Activated CD8-positive, alpha-beta memory T cell treated with anti-CD3 and anti-CD28 coated beads, Interleukin-2, amount 10 ng/mL, durations not matched to agents 7 days and 5 days (primary cell): Measurements from ENCODE around the gene VSNL1. TPM values are rescaled to one million over a fixed set of nuclear protein-coding genes. Genes with fewer than 3 reads are reported as not detected.

Source experiments
- ATAC-seq: fragments of 150-1000 bp; cut with Tn5 transposase; one replicate; pipeline ENCODE4 v1.10.0; 2021; ENCODE audit warnings: moderate library complexity
- CTCF ChIA-PET: fragments of 350-600 bp; sonication (Branson Sonifier 250); formaldehyde crosslinking; loops from one replicate; lab custom pipeline; 2021; ENCODE audit warnings: antibody characterized with exemption; lab: Charles Lee
- DNase-seq: peaks from one replicate; pipeline ENCODE4 v3.0.0-alpha.2; 2020
- H3K27ac Mint-ChIP-seq: one replicate; pipeline ENCODE4 v1.8.0; 2021; ENCODE audit warnings: mild to moderate bottlenecking, mixed read lengths
- H3K27me3 Mint-ChIP-seq: one replicate; pipeline ENCODE4 v1.8.0; 2021; ENCODE audit warnings: mixed read lengths
- H3K36me3 Mint-ChIP-seq: one replicate; pipeline ENCODE4 v1.8.0; 2021; ENCODE audit warnings: mild to moderate bottlenecking, mixed read lengths
- H3K4me1 Mint-ChIP-seq: one replicate; pipeline ENCODE4 v1.8.0; 2021; ENCODE audit warnings: mixed read lengths
- H3K4me3 Mint-ChIP-seq: one replicate; pipeline ENCODE4 v1.8.0; 2021; ENCODE audit warnings: mild to moderate bottlenecking, moderate library complexity, mixed read lengths
- H3K9me3 Mint-ChIP-seq: one replicate; pipeline ENCODE4 v1.8.0; 2022; ENCODE audit warnings: low read depth, mixed read lengths
- total RNA-seq, 2 experiments: library from RNA; stranded (reverse); gene quantifications; one replicate each; pipeline ENCODE4 v1.2.3, GENCODE V29; 2021

The VSNL1 gene
- total RNA-seq, 2 experiments from 2014 or later, result not detected

GRCh38 chr2:17616405-17616804 is 75.9 kb downstream of the VSNL1 start:
- ATAC-seq (no peak), DNase-seq (no peak)
- Mint-ChIP-seq H3K4me1 (no peaks in the 10 kb centered on the region), H3K9me3 (no peaks in the 10 kb centered on the region), H3K27ac (no peak overlapping the region), H3K4me3 (no peak overlapping the region), H3K27me3 (peaks cover 8% of the 10 kb centered on the region), H3K36me3 (no peaks in the 10 kb centered on the region)
- CTCF ChIA-PET, result no interaction called here

- ATAC-seq, result no peak
- Mint-ChIP-seq H3K27ac (no peak overlapping the region), H3K9me3 (no peaks in the 10 kb centered on the region)
Measured at GRCh38 chr2:17617516-17617915, 77.0 kb downstream of the VSNL1 start.

GRCh38 chr2:17617955-17618354 is 77.5 kb downstream of the VSNL1 start:
- CTCF ChIA-PET, result no interaction called here
- no peaks in the 10 kb centered on the region for H3K36me3 Mint-ChIP-seq
- H3K9me3 Mint-ChIP-seq, result no peaks in the 10 kb centered on the region
- H3K27ac Mint-ChIP-seq, result no peak overlapping the region
- H3K4me1 Mint-ChIP-seq, result no peaks in the 10 kb centered on the region
- no peak for DNase-seq
- ATAC-seq, result no peak
- H3K27me3 Mint-ChIP-seq, result peaks cover 8% of the 10 kb centered on the region
- no peak overlapping the region for H3K4me3 Mint-ChIP-seq

More at GRCh38 chr2:17617516-17617915, 77.0 kb downstream of the VSNL1 start:
- H3K27me3 Mint-ChIP-seq, result peaks cover 8% of the 10 kb centered on the region
- CTCF ChIA-PET, result no interaction called here
- no peak for DNase-seq
- no peaks in the 10 kb centered on the region for H3K4me1 Mint-ChIP-seq
- no peaks in the 10 kb centered on the region for H3K36me3 Mint-ChIP-seq
- no peak overlapping the region for H3K4me3 Mint-ChIP-seq

- DNase-seq (no peak), ATAC-seq (no peak)
- H3K9me3 Mint-ChIP-seq, result no peaks in the 10 kb centered on the region
- no peaks in the 10 kb centered on the region for H3K36me3 Mint-ChIP-seq
- H3K27ac Mint-ChIP-seq, result no peak overlapping the region
- no peak overlapping the region for H3K4me3 Mint-ChIP-seq
- H3K4me1 Mint-ChIP-seq, result no peaks in the 10 kb centered on the region
- CTCF ChIA-PET, result no interaction called here
- H3K27me3 Mint-ChIP-seq, result peaks cover 3% of the 10 kb centered on the region
Measured at GRCh38 chr2:17620280-17620679, 79.8 kb downstream of the VSNL1 start.

GRCh38 chr2:17620841-17621240 is 80.3 kb downstream of the VSNL1 start:
- H3K27ac Mint-ChIP-seq, result no peak overlapping the region
- no peaks in the 10 kb centered on the region for H3K9me3 Mint-ChIP-seq
- CTCF ChIA-PET, result no interaction called here
- H3K36me3 Mint-ChIP-seq, result no peaks in the 10 kb centered on the region
- no peak overlapping the region for H3K4me3 Mint-ChIP-seq
- peaks cover 3% of the 10 kb centered on the region for H3K27me3 Mint-ChIP-seq
- no peak for ATAC-seq
- DNase-seq, result no peak
- no peaks in the 10 kb centered on the region for H3K4me1 Mint-ChIP-seq

GRCh38 chr2:17621781-17622180 is 81.3 kb downstream of the VSNL1 start:
- Mint-ChIP-seq H3K9me3 (no peaks in the 10 kb centered on the region), H3K27ac (no peak overlapping the region), H3K36me3 (no peaks in the 10 kb centered on the region), H3K4me3 (no peak overlapping the region), H3K4me1 (no peaks in the 10 kb centered on the region), H3K27me3 (peaks cover 3% of the 10 kb centered on the region)
- DNase-seq, result no peak
- CTCF ChIA-PET, result no interaction called here
- ATAC-seq, result no peak

- Mint-ChIP-seq H3K27me3 (no peaks in the 10 kb centered on the region), H3K4me1 (peaks cover 5% of the 10 kb centered on the region), H3K4me3 (no peak overlapping the region), H3K36me3 (no peaks in the 10 kb centered on the region), H3K9me3 (no peaks in the 10 kb centered on the region), H3K27ac (no peak overlapping the region)
- ATAC-seq (no peak), DNase-seq (no peak)
- CTCF ChIA-PET, result interaction anchor here (0.7 kb wide), 1 partner anchor 1122 kb away, joined by 3 read pairs; no protein-coding TSS in a partner anchor
Measured at GRCh38 chr2:17625446-17625845, 85.0 kb downstream of the VSNL1 start.

- ATAC-seq, result no peak
- no peaks in the 10 kb centered on the region for H3K27me3 Mint-ChIP-seq
- peaks cover 5% of the 10 kb centered on the region for H3K4me1 Mint-ChIP-seq
- H3K36me3 Mint-ChIP-seq, result no peaks in the 10 kb centered on the region
- no peak overlapping the region for H3K4me3 Mint-ChIP-seq
- no peak for DNase-seq
- no peaks in the 10 kb centered on the region for H3K9me3 Mint-ChIP-seq
- H3K27ac Mint-ChIP-seq, result no peak overlapping the region
- CTCF ChIA-PET, result no interaction called here
Measured at GRCh38 chr2:17626986-17627385, 86.5 kb downstream of the VSNL1 start.

GRCh38 chr2:17627434-17627833 is 86.9 kb downstream of the VSNL1 start:
- no peak for DNase-seq

GRCh38 chr2:17628349-17629261 is 88.1 kb downstream of the VSNL1 start:
- no peak for DNase-seq
- no peak for ATAC-seq
- Mint-ChIP-seq H3K9me3 (no peaks in the 10 kb centered on the region), H3K27me3 (no peaks in the 10 kb centered on the region), H3K27ac (no peak overlapping the region), H3K4me3 (no peak overlapping the region), H3K36me3 (no peaks in the 10 kb centered on the region), H3K4me1 (peaks cover 5% of the 10 kb centered on the region)
- CTCF ChIA-PET, result no interaction called here

More at GRCh38 chr2:17627434-17627833, 86.9 kb downstream of the VSNL1 start:
- H3K27me3 Mint-ChIP-seq, result no peaks in the 10 kb centered on the region
- H3K4me3 Mint-ChIP-seq, result no peak overlapping the region
- no peak overlapping the region for H3K27ac Mint-ChIP-seq
- no peaks in the 10 kb centered on the region for H3K36me3 Mint-ChIP-seq
- H3K9me3 Mint-ChIP-seq, result no peaks in the 10 kb centered on the region
- ATAC-seq, result no peak
- CTCF ChIA-PET, result no interaction called here
- H3K4me1 Mint-ChIP-seq, result peaks cover 5% of the 10 kb centered on the region

- H3K9me3 Mint-ChIP-seq, result no peaks in the 10 kb centered on the region
- CTCF ChIA-PET, result interaction anchor here (0.6 kb wide), 1 partner anchor 209 kb away, joined by 3 read pairs; no protein-coding TSS in a partner anchor
Measured at GRCh38 chr2:17630089-17630488, 89.6 kb downstream of the VSNL1 start.

GRCh38 chr2:17634997-17635396 is 94.5 kb downstream of the VSNL1 start:
- Mint-ChIP-seq H3K36me3 (no peaks in the 10 kb centered on the region), H3K4me1 (no peaks in the 10 kb centered on the region), H3K4me3 (no peak overlapping the region), H3K9me3 (no peaks in the 10 kb centered on the region), H3K27ac (no peak overlapping the region), H3K27me3 (peaks cover 3% of the 10 kb centered on the region)
- CTCF ChIA-PET, result interaction anchor here (2.6 kb wide), 1 partner anchor 12 kb away, joined by 11 read pairs; no protein-coding TSS in a partner anchor
- DNase-seq (no peak), ATAC-seq (no peak)

More at GRCh38 chr2:17630089-17630488, 89.6 kb downstream of the VSNL1 start:
- no peak for DNase-seq
- Mint-ChIP-seq H3K27me3 (peaks cover 3% of the 10 kb centered on the region), H3K4me3 (no peak overlapping the region), H3K27ac (no peak overlapping the region), H3K36me3 (no peaks in the 10 kb centered on the region), H3K4me1 (peaks cover 5% of the 10 kb centered on the region)
- ATAC-seq, result no peak

GRCh38 chr2:17636257-17636656 is 95.8 kb downstream of the VSNL1 start:
- no peaks in the 10 kb centered on the region for H3K36me3 Mint-ChIP-seq
- CTCF ChIA-PET, result interaction anchor here (2.6 kb wide), 1 partner anchor 10 kb away, joined by 11 read pairs; no protein-coding TSS in a partner anchor
- no peak overlapping the region for H3K4me3 Mint-ChIP-seq
- H3K27ac Mint-ChIP-seq, result no peak overlapping the region
- no peaks in the 10 kb centered on the region for H3K9me3 Mint-ChIP-seq
- peaks cover 3% of the 10 kb centered on the region for H3K27me3 Mint-ChIP-seq
- DNase-seq, result no peak
- no peaks in the 10 kb centered on the region for H3K4me1 Mint-ChIP-seq
- ATAC-seq, result no peak
